GM19193 (cell line): ENCODE data around the gene SHF.

Experiments
- POLR2A ChIP-seq: IDR thresholded peaks from 4 replicates; pipeline ENCODE4 v1.6.1; 2011; ENCODE audit not compliant: insufficient read depth, insufficient read length; ENCODE audit errors: extremely low read depth

SHF gene, protein sequence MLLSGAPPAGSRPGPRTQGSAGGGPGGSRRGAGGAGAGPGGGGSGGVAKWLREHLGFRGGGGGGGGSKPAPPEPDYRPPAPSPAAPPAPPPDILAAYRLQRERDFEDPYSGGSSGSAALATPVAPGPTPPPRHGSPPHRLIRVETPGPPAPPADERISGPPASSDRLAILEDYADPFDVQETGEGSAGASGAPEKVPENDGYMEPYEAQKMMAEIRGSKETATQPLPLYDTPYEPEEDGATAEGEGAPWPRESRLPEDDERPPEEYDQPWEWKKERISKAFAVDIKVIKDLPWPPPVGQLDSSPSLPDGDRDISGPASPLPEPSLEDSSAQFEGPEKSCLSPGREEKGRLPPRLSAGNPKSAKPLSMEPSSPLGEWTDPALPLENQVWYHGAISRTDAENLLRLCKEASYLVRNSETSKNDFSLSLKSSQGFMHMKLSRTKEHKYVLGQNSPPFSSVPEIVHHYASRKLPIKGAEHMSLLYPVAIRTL

GRCh38 chr15:45187894-45188830 is at the start of gene SHF:
TSS of gene SHF (minus strand) at chr15:45187966. CDS start at chr15:45187951, 15 bp downstream.
- TF ChIP-seq POLR2A, result peak; percentile 32

DNA sequence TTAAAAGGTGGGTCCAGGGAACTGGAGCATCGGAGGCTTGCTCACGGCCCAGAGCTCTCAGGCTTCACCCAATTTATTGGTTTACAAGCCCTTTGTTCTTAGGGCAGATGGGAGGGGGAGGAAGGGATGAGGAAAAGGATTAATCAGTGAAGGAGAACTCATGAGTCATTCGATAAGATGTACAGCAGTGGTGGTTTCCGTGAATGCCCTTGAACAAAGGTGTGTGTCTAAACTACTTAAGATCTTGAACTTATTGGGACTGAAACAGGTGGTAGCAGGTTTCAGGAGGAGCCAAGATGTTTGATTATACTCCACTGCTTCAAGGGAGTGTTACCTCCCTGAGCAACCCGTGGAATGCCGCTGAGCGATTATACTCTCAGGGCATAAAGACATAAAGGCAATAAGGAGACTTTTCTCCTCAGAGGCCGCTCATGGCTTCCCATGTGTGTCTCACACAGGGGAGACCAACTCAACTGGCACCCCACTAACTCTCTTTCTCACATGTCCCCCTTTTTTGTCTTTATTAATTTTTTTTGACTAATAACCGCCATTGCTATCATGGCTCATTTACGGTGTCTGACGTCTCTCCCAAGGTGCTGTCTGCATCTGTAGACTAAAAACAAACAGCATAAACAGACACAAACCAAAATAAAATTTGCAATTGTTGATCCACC is 46.9 kb upstream of the SHF start:
- no peak for TF ChIP-seq POLR2A

DNA sequence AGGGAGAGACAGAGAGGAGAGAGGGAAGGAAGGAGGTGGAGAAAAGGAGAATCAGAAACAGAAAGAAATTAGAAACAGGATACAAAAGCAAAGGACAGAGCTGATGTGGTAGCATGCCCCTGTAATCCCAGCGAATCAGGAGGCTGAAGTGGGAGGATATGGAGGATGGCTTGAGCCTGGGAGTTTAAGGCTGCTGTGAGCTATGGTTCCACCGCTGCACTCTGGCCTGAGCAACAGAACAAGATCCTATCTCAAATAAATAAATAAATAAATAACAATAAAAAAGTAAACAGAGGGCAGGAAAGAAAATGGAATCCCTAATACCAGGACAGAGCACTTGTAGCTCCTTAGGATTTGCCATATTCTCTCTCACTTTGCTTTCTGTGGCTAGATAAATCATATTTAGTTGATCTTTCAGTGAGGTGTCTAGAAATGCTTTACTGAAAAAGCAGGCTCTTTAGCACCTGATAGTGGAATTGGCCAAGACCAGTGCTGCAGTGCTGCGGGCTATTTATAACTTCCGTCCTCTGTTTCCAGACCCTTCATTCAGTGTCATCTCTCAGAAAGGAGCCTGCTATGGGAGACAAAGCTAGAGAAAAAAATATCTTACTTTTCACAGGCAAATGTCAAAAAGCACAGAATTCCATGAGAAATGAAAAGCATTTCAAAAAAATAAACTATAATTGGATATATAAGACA is 44.2 kb upstream of the SHF start:
- TF ChIP-seq POLR2A, result no peak

DNA sequence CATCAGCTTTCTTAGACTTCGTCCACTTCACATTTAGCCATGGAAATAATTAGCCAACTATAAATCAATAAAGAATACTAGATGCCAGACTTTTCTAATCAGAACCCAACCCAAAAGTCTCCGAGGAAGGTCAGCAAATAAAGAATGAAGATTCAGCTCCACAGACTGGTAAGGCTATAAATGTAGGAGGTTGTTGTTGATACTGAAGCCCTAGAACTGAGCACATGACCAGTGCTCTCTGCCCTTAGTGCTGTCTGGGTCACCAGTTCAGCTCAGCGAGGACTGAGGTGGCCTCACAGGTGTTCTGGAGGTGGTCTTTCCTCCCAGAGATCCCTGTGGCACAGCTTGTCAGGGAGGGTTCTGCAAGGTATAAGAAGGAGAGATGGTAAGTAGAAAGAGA is 43.4 kb upstream of the SHF start:
- TF ChIP-seq POLR2A, result no peak

- no peak for TF ChIP-seq POLR2A
These were observed 42.6 kb upstream of the SHF start for GRCh38 chr15:45230245-45230965.

- no peak for TF ChIP-seq POLR2A
These were observed 41.2 kb upstream of the SHF start for GRCh38 chr15:45228931-45229330.

DNA sequence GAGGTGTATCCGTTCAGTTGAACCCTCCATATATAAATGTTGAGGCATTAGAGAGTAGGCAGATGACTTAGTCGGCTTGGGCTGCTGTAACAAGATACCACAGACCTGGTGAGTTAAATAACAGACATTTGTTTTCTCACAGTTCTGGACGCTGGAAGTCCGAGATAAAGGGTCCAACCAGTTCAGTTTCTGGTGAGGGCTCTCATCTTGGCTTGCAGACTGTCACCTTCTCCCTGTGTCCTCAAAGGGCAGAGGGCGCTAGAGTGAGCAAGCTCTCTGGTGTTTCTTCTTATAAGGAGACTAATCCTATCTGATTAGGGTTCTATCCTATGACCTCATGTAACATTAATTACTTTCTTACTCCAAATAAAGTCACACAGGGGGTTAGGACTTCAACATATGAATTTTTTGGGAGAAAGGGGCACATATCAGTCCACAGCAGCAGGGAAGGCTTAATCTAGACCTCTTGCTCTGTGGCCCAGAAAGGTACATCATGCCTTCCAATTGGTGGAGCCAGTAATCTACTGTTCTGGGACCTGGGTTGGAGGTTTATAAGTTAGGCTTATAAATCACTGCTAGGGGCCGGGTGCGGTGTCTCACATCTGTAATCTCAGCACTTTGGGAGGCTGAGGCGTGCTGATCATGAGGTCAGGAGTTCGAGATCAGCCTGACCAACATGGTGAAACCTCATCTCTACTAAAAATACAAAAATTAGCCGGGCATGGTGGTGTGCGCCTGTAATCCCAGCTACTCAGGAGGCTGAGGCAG is 37.9 kb upstream of the SHF start:
- TF ChIP-seq POLR2A, result no peak

GRCh38 chr15:45224621-45225217 is 37.0 kb upstream of the SHF start:
- no peak for TF ChIP-seq POLR2A

GRCh38 chr15:45221967-45222366 is 34.2 kb upstream of the SHF start:
- no peak for TF ChIP-seq POLR2A

GRCh38 chr15:45221053-45221599 is 33.4 kb upstream of the SHF start:
- TF ChIP-seq POLR2A, result no peak

DNA sequence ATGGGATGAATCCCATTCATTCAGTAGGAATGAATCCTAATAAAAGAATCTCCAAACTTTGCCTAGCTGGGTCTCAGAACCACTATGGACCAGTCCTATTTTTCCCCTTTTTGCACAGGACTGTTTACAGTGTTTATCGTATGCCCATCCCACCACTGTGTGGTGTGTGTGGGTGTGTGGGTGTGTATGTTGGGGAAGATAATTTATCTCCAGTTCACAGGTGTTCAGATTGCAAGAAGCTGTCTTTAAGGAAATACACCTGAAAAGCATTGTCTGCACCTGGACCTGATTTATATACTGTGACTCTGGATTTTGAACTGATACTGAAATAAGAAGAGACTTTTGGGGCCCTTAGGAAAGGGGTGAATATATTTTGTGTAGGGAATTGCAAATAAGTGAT is 24.7 kb upstream of the SHF start:
- TF ChIP-seq POLR2A, result no peak

DNA sequence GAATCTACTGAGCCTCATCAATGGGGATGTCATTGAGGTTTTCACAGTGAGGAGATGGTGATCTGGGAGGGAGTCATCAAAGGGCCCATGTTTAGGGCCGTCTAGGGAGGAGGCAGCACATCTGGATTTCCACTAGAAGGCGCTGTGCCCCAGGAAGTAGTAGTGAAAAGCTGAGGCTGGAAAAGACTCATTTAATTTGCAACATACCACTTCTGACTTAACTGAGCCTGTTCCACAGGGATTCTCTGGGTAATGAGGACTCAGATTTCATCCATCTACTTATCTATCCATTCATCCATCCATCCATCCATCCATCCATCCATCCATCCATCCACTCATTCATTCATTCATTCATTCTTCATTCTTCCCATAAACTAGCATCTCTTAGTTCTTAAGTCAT is 17.4 kb upstream of the SHF start:
- no peak for TF ChIP-seq POLR2A
